Ascending aorta (tissue), 2 donors: ENCODE results near the gene LHPP. TPM values are rescaled to one million over a fixed set of nuclear protein-coding genes. Genes with fewer than 3 reads are reported as not detected.
A peak's percentile ranks its signal among the peaks of the same experiment; 100 is the strongest.

Experiments used
- DNase-seq, 2 donors: peaks; one replicate each; pipeline ENCODE4 v3.0.0-alpha.2; 2019; ENCODE audit warnings: low spot score in 2 of 2
- H3K27ac ChIP-seq, 2 donors: fragments of 200-600 bp; sonication (generic); one replicate each; pipeline ENCODE4 v1.5.1; 2016 to 2017; ENCODE audit warnings: mild to moderate bottlenecking in 1 of 2
- H3K27me3 ChIP-seq: fragments of 200-600 bp; sonication (generic); one replicate; pipeline ENCODE4 v1.5.1; 2017
- H3K36me3 ChIP-seq, 2 donors: fragments of 200-600 bp; sonication (generic); one replicate each; pipeline ENCODE4 v1.5.1; 2016
- H3K4me1 ChIP-seq, 2 donors: fragments of 200-600 bp; sonication (generic); one replicate each; pipeline ENCODE4 v1.5.1; 2016 to 2017; ENCODE audit warnings: mild to moderate bottlenecking in 1 of 2
- H3K4me3 ChIP-seq, 2 donors: fragments of 200-600 bp; sonication (generic); one replicate each; pipeline ENCODE4 v1.5.1; 2016 to 2017; ENCODE audit warnings: mild to moderate bottlenecking in 1 of 2
- H3K9me3 ChIP-seq, 2 donors: fragments of 200-600 bp; sonication (generic); one replicate each; pipeline ENCODE4 v1.5.1; 2016
- CTCF ChIP-seq, 3 experiments: fragments of 200-600 bp in 2 of 3; fragments of 450-650 bp in 1 of 3; sonication (generic) in 2 of 3; IDR thresholded peaks; one replicate each; pipeline ENCODE4 v1.5.1; 2016 to 2019; ENCODE audit warnings: antibody characterized with exemption in 3 of 3, mild to moderate bottlenecking in 1 of 3, moderate library complexity in 1 of 3
- intact Hi-C: fragments of 100-400 bp; cut with DNase I; formaldehyde crosslinking; loops from one replicate; pipeline ENCODE4 v1.15.1; 2023
- total RNA-seq: library from RNA; depleted of rRNA; stranded (reverse); fragments of >200 nt; gene quantifications from one replicate; pipeline ENCODE4 v1.1.0, GENCODE V29; 2016

The LHPP gene
- total RNA-seq, 1 donor from 2014 or later: 5.1 TPM

GRCh38 chr10:124624466-124624865 is 162.8 kb downstream of the LHPP start:
- no peaks in the 10 kb centered on the region for H3K27me3 ChIP-seq
- H3K4me3 ChIP-seq: no peak overlapping the region
- no peak overlapping the region for H3K27ac ChIP-seq
- intact Hi-C loops: no loop called here
- no peak for TF ChIP-seq CTCF (IDR thresholded peaks at IDR 0.05)
- no peak for DNase-seq
- H3K9me3 ChIP-seq: no peaks in the 10 kb centered on the region
- H3K4me1 ChIP-seq: peaks cover 5 to 19% of the 10 kb centered on the region in 2 donors
- peaks cover 0 to 6% of the 10 kb centered on the region in 2 donors for H3K36me3 ChIP-seq

GRCh38 chr10:124624895-124625294 is 163.3 kb downstream of the LHPP start:
- Histone ChIP-seq H3K36me3 (peaks cover 0 to 6% of the 10 kb centered on the region in 2 donors), H3K4me3 (no peak overlapping the region), H3K4me1 (peaks cover 9 to 22% of the 10 kb centered on the region in 2 donors), H3K27ac (no peak overlapping the region), H3K27me3 (no peaks in the 10 kb centered on the region), H3K9me3 (no peaks in the 10 kb centered on the region)
- intact Hi-C loops: no loop called here
- TF ChIP-seq CTCF (IDR thresholded peaks at IDR 0.05): no peak
- no peak for DNase-seq

GRCh38 chr10:124625831-124626238 is 164.2 kb downstream of the LHPP start:
- Histone ChIP-seq H3K27ac (no peak overlapping the region), H3K4me1 (peaks cover 15 to 27% of the 10 kb centered on the region in 2 donors), H3K27me3 (no peaks in the 10 kb centered on the region), H3K9me3 (no peaks in the 10 kb centered on the region), H3K4me3 (no peak overlapping the region), H3K36me3 (peaks cover 0 to 6% of the 10 kb centered on the region in 2 donors)
- no peak for TF ChIP-seq CTCF (IDR thresholded peaks at IDR 0.05)
- intact Hi-C loops: no loop called here
- no peak for DNase-seq

- Histone ChIP-seq H3K27ac (no peak overlapping the region), H3K4me1 (peaks cover 15 to 31% of the 10 kb centered on the region in 2 donors)
- intact Hi-C loops: no loop called here
Measured at GRCh38 chr10:124626759-124627380, 165.2 kb downstream of the LHPP start.

GRCh38 chr10:124627866-124628675 is 166.4 kb downstream of the LHPP start:
- H3K27me3 ChIP-seq: no peaks in the 10 kb centered on the region
- TF ChIP-seq CTCF (IDR thresholded peaks at IDR 0.05): no peak
- no peaks in the 10 kb centered on the region for H3K36me3 ChIP-seq
- H3K9me3 ChIP-seq: no peaks in the 10 kb centered on the region
- peak overlapping the region in 1 of 2 donors; percentile 72 for H3K27ac ChIP-seq
- intact Hi-C loops: no loop called here
- H3K4me3 ChIP-seq: no peak overlapping the region
- H3K4me1 ChIP-seq: peaks cover 15 to 37% of the 10 kb centered on the region in 2 donors
- DNase-seq: no peak

More at GRCh38 chr10:124626759-124627380, 165.2 kb downstream of the LHPP start:
- Histone ChIP-seq H3K27me3 (no peaks in the 10 kb centered on the region), H3K9me3 (no peaks in the 10 kb centered on the region), H3K4me3 (no peak overlapping the region), H3K36me3 (peaks cover 0 to 6% of the 10 kb centered on the region in 2 donors)
- no peak for DNase-seq
- no peak for TF ChIP-seq CTCF (IDR thresholded peaks at IDR 0.05)
